Measurements from ENCODE around the gene PLB1.

- TF ChIP-seq EZH2 (IDR thresholded peaks at IDR 0.05; ENCODE audit: insufficient read depth, poor library complexity, severe bottlenecking) (no peak), EZH2phosphoT487 (IDR thresholded peaks at IDR 0.05; ENCODE audit: insufficient read depth, low read depth) (no peak)
These were observed 18.2 kb upstream of the PLB1 start for GRCh38 chr2:28477645-28478044.
